Urothelium cell line (cell line): ENCODE results near the gene EYS.
A peak's percentile ranks its signal among the peaks of the same experiment; 100 is the strongest.

Experiments used
- DNase-seq: peaks from one replicate; pipeline ENCODE4 v3.0.0; 2011; ENCODE audit warnings: low spot score, mixed read lengths
- FAIRE-seq: peaks from 2 replicates; lab custom pipeline; 2011; peaks lifted over from hg19 to GRCh38; lab: Jason Lieb, UNC

Gene EYS

DNA sequence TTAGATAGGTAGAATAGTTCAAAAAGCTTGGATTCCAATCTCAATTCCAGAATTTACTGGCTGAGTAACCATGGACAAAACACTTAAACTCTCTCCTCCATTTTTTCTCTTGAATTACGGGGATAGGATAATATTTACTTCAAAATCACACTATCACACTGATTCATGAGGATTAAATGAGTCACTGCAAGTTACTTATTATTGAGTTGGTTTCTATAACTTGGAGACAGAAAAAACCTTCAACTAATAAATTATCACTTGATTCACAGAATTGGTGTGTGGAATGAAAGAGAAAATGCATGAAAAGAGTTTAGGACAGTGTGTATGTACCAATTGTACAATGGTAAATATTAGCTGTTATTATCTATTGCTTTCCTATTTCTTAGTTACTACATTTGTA, 1486.2 kb downstream of the EYS start:
- no peak for FAIRE-seq

DNA sequence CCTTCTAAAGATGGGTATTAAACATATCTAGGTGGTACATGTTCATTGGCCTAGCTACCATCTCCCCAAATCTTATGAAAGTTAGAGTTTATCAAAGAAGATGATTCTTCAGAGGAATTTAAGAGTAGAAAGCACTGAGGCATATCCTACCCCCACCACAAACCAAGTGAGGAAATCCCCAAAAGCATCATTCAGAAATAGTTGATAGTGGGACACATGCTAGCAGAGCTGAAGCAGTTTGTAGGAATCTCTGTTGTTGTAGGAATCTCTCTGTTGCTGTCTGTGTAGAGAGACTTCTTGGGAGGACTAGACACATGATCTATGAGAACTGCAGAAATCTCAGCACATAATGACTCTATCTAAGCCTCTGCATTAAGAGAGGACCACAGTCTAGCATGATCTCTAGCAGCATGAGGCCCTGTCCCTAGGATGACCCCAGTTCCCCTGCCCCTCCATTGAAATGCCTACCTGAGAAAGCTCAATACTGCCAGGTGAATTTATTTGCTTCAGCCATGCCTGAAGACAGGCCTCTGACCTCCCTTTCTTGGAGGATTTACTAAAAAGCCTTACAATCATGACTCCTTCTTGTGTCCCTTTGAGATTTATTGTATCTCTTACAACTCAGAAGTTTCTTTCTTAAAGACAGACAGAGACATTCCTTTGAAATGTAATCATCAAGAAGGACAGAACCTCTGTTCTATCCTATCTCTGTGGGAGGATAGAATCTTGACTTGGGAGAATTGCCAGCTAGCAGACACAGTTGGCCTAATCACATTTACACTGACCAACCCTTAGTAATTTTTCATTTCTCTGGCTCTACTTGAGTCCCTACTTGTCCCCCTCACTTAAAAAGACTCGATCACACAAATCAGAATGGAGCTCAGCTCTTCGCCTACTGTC, 1489.1 kb downstream of the EYS start:
- no peak for FAIRE-seq
- no peak for DNase-seq

More for the DNA sequence above, 1486.2 kb downstream of the EYS start:
- no peak for DNase-seq

DNA sequence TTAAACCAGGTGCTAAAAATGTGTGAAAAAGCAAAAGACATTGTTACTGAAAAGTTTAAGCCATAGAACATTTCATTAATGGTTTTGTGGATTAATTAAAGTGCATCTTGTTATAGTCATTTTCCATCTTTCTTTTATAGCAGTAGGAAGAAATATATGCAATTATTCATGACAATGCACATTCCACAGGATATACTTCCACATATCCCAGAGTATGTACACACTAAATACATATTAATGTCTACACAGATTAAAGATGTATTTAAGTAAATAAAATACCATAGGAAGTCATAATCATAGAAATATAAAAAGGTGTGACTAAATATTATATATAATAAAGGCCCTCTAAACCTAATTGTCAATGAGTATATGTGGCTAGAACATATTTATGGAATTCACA, 1492.7 kb downstream of the EYS start:
- no peak for DNase-seq
- FAIRE-seq: no peak

DNA sequence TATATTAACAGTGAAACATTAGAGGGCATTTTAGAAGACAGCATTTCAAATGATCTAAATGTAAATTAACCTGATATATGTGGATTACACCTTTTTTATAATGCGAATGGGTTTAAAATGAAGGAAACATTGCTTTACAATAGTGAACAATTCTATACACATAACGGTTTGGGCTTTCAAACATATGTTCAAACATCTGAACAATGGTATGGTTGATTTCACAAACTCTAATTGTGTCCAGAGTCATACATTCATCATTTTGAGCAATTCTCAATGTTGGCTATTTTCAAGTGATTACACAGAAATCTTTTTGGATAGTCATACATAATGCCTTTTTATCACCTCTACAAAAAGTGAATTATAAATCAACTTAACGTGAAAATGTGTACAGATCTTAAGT, 1493.3 kb downstream of the EYS start:
- no peak for FAIRE-seq
- no peak for DNase-seq

DNA sequence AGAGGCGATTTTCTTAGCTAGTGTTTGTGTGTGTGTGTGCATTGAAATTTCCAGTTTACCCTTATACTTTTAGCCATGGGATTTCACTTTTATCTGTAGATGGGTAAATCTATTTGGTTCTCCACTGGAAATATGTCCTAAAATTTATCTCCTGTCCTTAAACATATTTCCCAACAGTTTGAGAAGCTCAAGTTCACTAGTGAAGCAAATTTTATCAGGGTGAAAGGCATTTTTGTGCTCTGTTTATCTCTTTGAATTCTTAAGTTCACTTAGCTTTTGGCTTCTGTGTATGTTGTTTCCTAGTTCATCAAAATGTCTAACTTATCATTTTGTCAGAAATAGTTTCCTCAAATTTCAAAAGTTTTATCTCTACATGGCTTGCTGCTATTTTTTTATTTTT, 1509.8 kb downstream of the EYS start:
- DNase-seq: no peak
- FAIRE-seq: no peak

DNA sequence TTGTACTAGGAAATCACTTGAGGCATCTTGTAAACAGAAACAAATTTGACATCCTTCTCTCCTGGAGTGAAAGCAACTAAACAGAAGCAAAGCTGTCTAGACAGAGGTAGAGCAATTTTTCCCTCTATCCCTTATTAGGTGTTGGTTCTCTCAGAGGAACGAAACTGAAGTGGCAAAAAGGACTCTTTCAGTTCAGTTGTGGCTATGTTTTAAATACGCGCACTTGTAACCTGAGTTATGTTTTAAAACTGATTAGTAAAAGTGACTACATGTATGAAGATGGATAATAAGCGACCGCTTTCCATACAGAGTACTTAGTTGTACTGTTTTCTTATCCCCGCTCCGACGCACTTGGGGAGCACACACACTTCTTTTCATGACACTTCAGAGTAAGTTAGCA, 1520.4 kb downstream of the EYS start:
- DNase-seq (no peak), FAIRE-seq (no peak)

DNA sequence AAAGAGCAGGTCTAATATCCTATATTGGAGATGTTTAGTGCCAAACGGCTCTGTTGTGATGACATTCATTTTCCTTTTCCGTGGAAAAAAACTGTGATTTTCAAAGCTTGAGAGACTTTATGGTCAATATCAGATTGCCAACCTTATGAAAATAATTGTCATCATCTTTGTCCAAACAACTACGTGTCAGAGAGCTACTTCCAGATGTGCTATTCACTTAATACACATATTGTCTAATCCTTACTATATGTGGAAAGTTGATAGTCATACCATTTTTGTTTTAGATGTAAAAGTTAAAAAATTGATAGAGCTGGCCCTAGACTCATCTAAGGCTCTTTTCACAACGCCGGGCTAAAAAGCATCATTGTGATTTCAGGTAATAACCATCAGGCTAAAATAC, 1521.4 kb downstream of the EYS start:
- FAIRE-seq (no peak), DNase-seq (no peak)

DNA sequence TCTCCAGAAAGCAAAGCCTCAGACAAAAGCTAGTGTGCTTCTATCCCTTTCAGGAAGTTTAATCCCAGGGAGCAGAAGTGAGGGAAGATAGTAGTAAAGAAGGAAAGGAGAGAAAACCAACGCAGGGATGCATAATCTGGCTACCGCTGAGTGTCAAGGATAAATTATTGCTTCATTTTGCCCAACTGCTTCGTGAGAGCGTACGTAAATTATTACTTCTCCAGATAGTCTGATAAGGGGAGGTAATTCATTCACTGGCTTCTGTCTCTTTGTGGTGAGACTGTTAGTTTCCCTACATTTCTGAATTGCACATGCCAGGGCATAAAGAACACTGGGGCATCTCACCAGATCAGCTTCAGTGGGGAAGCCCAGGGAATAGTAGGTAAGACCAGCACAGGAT, 1531.7 kb downstream of the EYS start:
- FAIRE-seq (no peak), DNase-seq (no peak)

DNA sequence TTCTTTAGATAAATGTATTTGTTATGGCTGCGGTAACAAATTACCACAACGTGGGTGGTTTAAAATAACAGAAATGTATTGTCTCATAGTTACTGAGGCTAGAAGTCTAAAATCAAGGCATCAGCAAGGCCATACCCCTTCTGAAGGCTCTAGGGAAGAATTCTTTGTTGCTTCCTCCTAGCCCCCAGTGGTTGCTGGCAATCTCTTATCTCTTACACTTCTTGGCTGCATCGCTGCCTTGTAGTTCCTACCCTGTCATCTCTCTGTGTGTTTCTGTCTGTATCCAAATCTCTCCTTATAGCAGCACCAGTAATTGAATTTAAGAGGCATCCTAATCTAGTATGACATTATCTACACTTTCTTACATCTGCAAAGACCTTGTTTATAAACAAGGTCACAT, 1536.7 kb downstream of the EYS start:
- FAIRE-seq (no peak), DNase-seq (no peak)

DNA sequence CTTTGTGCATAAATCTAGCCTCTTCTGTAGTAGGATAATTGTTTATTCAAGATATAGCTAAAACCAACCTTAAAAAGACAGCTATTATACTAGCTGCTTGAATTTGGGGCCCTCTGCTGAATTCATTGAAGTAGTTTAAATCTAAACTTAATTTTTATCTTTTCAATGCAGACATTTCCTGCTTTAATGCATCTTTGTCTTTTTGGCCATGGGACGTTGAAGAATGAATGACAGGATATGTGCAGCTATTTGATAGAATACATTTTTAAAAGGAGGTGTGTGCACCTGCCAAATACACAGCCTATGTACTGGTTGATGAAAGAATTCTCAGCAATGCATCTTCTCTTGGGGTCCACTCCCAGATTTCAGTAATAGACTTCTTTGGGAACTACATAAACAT, 1546.5 kb downstream of the EYS start:
- DNase-seq: no peak
- FAIRE-seq: no peak

DNA sequence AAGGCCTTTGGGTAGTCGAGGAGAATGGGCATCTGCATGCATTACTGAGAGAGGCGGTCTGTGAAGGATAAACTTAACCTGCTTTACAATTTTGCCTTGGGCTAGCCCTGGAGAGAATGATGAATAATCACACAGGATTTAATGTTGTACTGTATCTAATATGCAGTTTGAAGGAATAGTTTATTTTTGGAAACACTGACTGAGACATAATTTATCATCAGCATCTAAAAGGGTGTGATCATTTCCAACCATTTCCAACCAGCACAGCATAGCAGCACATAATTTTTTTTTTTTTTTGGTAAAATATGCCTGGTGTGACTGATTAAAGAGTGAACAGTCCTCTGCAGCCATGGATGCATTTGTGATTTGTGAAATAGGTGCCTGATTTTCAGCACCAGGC, 1552.0 kb downstream of the EYS start:
- no peak for FAIRE-seq

DNA sequence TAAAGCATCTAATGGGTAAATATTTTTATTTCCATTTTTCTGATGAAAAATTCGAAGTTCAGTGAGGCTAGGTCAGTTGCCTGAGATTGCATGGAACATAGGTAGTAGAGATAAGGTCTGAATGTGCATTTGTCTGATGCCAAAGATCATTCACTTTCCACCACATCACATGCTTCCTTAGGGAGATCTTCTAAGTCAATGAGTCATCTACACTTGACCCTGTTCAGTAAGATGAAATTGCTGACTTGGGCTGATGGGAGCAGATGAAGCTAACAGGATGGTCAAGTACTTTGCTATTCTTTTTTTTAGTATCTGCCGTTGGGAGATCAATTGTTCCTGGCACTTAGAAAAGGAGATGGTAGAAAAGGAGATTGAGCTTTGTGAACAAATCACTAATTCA, 1560.2 kb downstream of the EYS start:
- peak; percentile 13 for FAIRE-seq
- no peak for DNase-seq

More for the DNA sequence above, 1552.0 kb downstream of the EYS start:
- DNase-seq: no peak

DNA sequence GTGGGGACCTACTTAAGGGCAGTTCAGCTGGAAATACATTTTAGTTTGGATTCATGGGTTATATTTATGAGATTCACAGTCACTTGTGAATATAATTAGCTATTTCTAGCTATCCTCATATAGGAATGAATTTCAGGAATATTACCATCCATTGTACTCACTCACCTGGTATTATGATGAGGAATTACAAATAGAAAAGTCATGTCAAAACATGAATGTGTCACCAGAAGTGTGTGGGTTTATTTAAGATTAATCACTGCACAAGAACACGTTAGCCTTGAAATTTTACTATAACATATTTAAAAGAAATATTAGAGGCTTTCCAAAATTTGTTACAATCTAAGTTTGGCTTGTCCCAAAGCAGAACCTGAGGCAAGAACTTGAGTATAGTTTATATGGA, 1560.9 kb downstream of the EYS start:
- DNase-seq (no peak), FAIRE-seq (no peak)

DNA sequence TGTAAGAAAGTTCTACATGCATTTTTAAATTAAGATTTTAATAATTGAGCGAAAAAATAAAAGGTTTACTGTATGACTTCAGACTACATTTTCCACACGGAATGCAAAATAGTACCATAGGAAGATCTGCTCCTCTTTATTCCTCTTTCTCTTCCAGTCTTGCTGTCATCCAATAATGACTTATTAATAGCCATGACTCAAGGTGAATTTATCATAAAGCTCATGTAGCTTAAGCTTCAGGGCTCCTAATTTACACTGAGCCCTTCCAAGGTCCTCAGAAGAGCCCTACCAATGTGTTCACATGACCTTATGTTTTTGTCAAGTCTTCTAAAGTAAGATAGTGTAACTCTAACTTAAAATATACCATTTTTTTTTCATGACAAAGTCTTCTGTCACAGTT, 1561.4 kb downstream of the EYS start:
- DNase-seq: no peak
- no peak for FAIRE-seq

DNA sequence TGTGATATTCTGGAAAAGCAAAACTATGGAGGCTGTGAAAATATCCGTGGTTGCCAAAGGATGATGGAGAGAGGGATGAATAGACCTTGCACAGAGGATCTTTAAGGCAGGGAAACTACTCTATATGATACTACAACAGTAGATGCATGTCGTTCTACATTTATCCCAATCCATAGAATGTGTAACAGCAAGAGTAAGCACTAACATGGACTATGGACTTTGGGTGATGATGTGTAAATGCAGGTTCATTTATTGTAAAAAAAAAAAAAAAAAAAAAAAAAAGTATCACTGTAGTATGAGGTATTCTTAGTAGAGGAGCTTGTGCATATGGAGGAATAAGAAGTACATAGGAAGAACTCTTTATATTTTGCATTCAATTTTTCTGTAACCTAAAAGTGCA, 1563.9 kb downstream of the EYS start:
- DNase-seq: no peak
- no peak for FAIRE-seq

DNA sequence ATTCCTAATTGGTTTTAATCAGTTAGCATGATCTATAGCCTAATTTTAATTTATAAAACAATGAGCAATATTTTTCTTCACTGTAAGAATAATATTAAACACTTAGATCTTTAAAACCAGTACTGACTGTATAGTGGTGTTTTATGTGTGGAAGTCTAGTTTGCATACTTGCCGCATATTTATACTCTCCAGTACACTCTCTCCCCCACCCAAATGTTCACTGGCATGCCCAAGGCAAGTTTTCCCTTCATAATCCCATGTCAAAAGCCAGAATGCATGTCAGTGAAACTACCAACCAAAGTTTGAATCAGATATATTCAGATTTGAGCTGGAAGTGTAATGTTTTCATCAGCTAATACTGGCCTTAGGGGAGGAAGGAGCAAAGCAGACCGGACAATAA, 1565.3 kb downstream of the EYS start:
- DNase-seq: no peak

DNA sequence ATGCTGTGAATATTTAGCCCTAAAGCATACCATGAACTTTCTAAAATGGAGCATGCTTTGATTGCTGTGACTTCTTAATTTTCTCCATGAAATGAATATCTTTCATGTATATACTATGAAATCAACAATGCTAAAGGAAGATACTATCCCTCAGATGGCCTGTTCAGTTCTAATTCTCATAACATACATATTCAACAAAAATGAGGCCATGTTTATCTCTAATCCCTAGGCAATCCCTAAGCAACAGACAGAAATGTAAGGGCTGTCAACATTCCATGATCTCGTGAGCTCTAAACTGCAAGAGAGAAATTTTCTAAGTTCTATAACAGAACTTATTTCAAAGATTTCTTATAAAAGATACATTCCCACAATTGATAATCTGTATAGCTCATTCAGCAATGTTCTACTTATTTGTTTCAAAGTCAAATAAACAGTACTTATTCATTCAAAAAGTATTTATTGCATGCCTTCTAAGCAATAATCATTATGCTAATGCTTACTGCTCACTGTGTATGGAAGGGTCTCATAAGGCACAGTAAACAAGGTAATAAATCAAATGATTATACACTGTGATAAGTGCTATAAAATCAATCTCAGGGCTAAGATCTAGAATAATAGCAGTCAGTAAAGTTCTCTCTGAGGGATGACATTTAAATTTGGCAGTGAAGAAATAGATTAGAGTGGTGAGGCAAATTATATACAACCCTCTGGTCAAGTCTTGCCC, 1578.6 kb downstream of the EYS start:
- FAIRE-seq (no peak), DNase-seq (no peak)

More for the DNA sequence above, 1565.3 kb downstream of the EYS start:
- no peak for FAIRE-seq

DNA sequence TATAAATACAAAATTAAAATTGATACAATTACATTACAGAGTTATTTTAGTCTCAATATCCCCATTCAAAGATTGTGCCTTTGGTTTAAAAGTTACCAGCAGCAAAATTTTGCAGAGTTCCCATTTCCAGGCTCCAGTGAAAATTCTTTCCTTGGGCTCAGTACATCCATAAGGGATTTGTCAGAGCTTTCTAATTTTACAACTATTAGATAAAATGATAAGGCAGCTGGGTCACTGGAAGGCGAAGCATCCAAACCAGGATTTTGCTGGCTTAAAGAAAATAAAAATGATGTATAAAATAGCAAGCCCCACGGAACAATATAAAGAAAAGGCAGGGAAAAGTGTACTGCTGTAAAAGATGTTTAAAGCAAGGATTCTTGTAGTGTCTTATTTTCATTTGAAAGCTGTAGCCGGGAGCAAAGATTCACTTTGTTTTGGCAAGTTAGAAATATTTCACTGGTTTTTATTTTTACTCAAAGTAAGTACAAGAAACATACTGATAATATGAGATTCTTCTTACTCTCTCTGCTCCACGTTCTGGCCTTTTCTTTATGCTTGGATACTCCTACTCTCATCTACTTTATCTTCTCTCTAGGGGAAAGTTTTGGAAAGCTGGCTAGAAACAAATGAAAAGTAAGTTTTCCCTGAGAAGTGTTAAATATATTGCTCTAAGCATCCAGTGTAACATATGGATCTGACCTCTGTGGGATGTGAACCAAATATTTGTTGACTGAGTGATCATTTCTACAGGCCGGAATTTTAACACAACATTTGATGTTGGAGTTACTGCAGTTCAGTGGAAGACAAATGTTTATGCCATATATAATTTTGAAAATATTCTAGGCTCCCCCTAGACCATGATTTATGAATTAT, 1583.0 kb downstream of the EYS start:
- DNase-seq (no peak), FAIRE-seq (no peak)

DNA sequence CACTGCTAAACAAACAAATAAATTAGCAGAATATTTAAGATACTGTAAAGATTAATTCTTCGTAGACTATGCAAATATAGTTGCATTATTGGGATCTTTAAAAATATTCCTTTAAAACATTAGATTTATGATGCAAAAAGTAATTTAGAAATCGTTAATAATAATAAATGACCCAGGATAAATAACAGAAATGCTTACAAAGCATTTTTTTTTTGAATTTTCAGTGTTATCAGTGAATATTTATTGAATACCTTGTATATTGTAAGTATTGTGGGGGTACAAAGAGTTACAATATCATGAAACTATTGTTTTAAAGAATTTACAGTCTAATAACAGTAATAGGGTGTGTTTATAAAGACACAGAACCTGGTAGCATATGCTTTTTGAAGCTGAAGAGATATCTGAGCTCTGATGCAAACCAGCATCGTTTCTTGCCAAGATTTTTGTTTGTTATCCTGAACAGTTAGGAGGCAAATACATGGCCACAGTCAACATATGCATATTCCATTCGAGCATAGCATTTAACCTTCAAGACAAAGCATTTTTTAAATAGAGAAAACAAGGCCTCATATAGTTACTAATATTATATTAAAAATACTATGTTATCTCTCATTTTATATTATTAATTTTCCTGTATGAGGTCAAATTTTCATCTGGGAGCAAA, 1584.2 kb downstream of the EYS start:
- DNase-seq (no peak), FAIRE-seq (no peak)

DNA sequence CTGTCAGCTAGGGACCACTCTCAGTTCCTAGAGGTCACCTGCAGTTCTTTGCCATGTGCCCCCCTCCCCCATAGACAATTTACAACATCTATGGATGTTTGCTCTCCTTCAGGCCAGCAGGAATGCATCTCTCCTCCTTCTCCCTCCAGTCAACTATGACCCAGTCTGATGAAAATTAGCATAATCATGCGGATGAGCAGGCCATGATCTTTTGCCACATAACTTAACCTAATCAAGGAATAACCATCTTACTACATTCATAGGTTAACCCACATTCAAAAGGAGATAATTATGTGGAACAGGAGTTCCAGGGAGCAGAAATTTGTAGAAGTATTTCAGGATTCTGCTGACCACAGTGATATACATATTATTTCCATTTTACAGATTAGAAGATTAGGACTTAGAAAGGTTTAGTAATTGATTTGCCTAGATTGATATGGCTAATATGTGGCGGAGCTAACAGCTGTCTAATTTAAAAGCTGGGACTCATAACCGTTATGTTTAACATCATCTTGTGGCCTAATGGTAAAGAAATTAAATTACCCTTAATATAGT, 1585.9 kb downstream of the EYS start:
- DNase-seq (no peak), FAIRE-seq (no peak)
